Ovary (tissue), 3 donors: Measurements from ENCODE around the gene MPLKIP.

ENCODE experiments used
- CTCF ChIP-seq, 3 donors: fragments of 450-650 bp in 2 of 3; fragments of 200-600 bp in 1 of 3; IDR thresholded peaks; one replicate each; pipeline versions ENCODE4 v1.5.1 to v1.8.0; 2016 to 2022; ENCODE audit warnings: antibody characterized with exemption in 3 of 3, mild to moderate bottlenecking in 1 of 3
- EP300 ChIP-seq: sonication (generic); formaldehyde crosslinking; IDR thresholded peaks from one replicate; pipeline ENCODE4 v1.6.1; 2017; ENCODE audit warnings: antibody characterized with exemption
- POLR2A ChIP-seq: fragments of 450-650 bp; IDR thresholded peaks from one replicate; pipeline ENCODE4 v1.6.1; 2017; ENCODE audit warnings: antibody characterized with exemption, mild to moderate bottlenecking, moderate library complexity
- donor health status: DM: no; HTN: no; CAD: no.

- TF ChIP-seq CTCF (IDR thresholded peaks at IDR 0.05) (no peak), POLR2A (no peak), EP300 (no peak)
These were observed 31.5 kb downstream of the MPLKIP start for GRCh38 chr7:40102897-40103296.
